ENCODE measurements around the gene PHF21A. TPM values are rescaled to one million over a fixed set of nuclear protein-coding genes. Genes with fewer than 3 reads are reported as not detected.

Gene PHF21A
- total and polyA plus RNA-seq, 4 donors = 3.6 to 8.5 (median 6.2) TPM

GRCh38 chr11:46012185-46012584, 109.1 kb downstream of the PHF21A start:
- no peaks in the 10 kb centered on the region for H3K36me3 ChIP-seq (ENCODE audit: control insufficient read depth in 4 of 4, insufficient read depth in 3 of 4, low read depth in 1 of 4, low read length in 3 of 4)
- H3K9ac ChIP-seq (ENCODE audit: low read depth in 1 of 2, low read length in 2 of 2) = no peak overlapping the region
- no peaks in the 10 kb centered on the region for H3K4me1 ChIP-seq (ENCODE audit: control insufficient read depth in 4 of 4, insufficient read depth in 4 of 4, low read length in 3 of 4)
- no peaks in the 10 kb centered on the region for H3K9me3 ChIP-seq (ENCODE audit: control insufficient read depth in 4 of 4, low read length in 3 of 4)
- TF ChIP-seq MAX (IDR thresholded peaks at IDR 0.05) (no peak), RXRA (IDR thresholded peaks at IDR 0.05) (no peak), SP1 (IDR thresholded peaks at IDR 0.05) (no peak), GABPA (IDR thresholded peaks at IDR 0.05 in 1 of 2, conservative IDR thresholded peaks at IDR 0.05 in 1 of 2) (no peak), HNF4G (IDR thresholded peaks at IDR 0.05) (no peak), FOXA2 (IDR thresholded peaks at IDR 0.05) (no peak)
- TF ChIP-seq, protein P1, sequence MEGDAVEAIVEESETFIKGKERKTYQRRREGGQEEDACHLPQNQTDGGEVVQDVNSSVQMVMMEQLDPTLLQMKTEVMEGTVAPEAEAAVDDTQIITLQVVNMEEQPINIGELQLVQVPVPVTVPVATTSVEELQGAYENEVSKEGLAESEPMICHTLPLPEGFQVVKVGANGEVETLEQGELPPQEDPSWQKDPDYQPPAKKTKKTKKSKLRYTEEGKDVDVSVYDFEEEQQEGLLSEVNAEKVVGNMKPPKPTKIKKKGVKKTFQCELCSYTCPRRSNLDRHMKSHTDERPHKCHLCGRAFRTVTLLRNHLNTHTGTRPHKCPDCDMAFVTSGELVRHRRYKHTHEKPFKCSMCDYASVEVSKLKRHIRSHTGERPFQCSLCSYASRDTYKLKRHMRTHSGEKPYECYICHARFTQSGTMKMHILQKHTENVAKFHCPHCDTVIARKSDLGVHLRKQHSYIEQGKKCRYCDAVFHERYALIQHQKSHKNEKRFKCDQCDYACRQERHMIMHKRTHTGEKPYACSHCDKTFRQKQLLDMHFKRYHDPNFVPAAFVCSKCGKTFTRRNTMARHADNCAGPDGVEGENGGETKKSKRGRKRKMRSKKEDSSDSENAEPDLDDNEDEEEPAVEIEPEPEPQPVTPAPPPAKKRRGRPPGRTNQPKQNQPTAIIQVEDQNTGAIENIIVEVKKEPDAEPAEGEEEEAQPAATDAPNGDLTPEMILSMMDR (IDR thresholded peaks at IDR 0.05; ENCODE audit: low read depth, low read length, missing input control) = no peak
- DNase-seq (ENCODE audit: low spot score) = no peak
- H3K27me3 ChIP-seq (ENCODE audit: control insufficient read depth in 4 of 4, insufficient read depth in 4 of 4, low read length in 3 of 4) = no peaks in the 10 kb centered on the region
- H3K27ac ChIP-seq (ENCODE audit: low read depth in 1 of 2, low read length in 2 of 2) = no peak overlapping the region
- WGBS = 72% methylated on average over 2 of the region's 2 CpGs
- H3K4me3 ChIP-seq (ENCODE audit: low read depth in 1 of 3, low read length in 3 of 3) = no peak overlapping the region

DNA sequence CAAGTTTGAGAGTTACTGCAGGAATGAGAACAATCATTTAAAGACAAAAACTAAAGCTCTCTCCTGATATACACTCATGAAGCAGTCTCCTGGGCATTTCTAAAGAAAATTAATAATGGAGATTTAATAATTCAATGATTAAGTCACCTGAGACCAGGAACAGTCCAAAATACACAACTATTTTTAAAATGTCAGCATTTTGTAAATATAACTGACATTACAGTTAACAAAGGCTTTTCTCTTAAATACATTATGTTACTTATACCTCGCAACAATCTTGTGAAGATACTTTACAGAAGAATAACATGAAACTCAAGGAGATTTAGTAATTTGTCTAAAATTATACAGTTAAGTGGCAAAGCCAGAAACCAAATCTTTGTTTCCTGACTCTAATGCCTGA, 111.2 kb downstream of the PHF21A start:
- Histone ChIP-seq H3K36me3 (ENCODE audit: control insufficient read depth in 4 of 4, insufficient read depth in 3 of 4, low read depth in 1 of 4, low read length in 3 of 4) (no peaks in the 10 kb centered on the region), H3K9ac (ENCODE audit: low read depth in 1 of 2, low read length in 2 of 2) (no peak overlapping the region), H3K27ac (ENCODE audit: low read depth in 1 of 2, low read length in 2 of 2) (no peak overlapping the region), H3K4me3 (ENCODE audit: low read depth in 1 of 3, low read length in 3 of 3) (no peak overlapping the region), H3K27me3 (ENCODE audit: control insufficient read depth in 4 of 4, insufficient read depth in 4 of 4, low read length in 3 of 4) (no peaks in the 10 kb centered on the region), H3K9me3 (ENCODE audit: control insufficient read depth in 4 of 4, low read length in 3 of 4) (no peaks in the 10 kb centered on the region), H3K4me1 (ENCODE audit: control insufficient read depth in 4 of 4, insufficient read depth in 4 of 4, low read length in 3 of 4) (no peaks in the 10 kb centered on the region)
- no peak for DNase-seq (ENCODE audit: low spot score)
- WGBS = 92% methylated on average over 1 of the region's 1 CpG
- TF ChIP-seq TAF1 (conservative IDR thresholded peaks at IDR 0.05) (no peak), SP1 (IDR thresholded peaks at IDR 0.05) (no peak), EGR1 (IDR thresholded peaks at IDR 0.05; ENCODE audit: low read depth in 2 of 2) (no peak), MAX (IDR thresholded peaks at IDR 0.05) (no peak)

DNA sequence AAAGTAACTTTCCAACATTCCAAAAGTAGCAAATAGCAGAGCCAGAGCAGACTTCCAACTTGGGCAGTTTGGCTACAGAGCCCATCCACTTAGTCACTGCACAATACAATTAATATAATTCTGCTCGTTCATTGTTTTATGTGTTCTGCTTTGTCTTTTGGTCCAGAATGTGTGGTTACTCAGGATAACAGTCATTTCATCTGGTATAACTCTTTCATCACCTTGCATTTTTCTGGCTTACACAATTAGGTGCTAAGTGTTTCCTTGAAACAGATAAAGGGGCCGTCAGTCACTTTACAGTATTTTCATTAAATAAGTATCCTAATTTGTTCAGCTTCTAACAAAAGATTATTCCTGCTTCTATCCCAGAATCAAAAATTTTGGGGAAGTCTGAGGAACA, 111.6 kb downstream of the PHF21A start:
- H3K9ac ChIP-seq (ENCODE audit: low read depth in 1 of 2, low read length in 2 of 2) = no peak overlapping the region
- H3K36me3 ChIP-seq (ENCODE audit: control insufficient read depth in 4 of 4, insufficient read depth in 3 of 4, low read depth in 1 of 4, low read length in 3 of 4) = no peaks in the 10 kb centered on the region
- H3K27ac ChIP-seq (ENCODE audit: low read depth in 1 of 2, low read length in 2 of 2) = no peak overlapping the region
- 80% methylated on average over 2 of the region's 2 CpGs for WGBS
- DNase-seq (ENCODE audit: low spot score) = no peak
- no peak for TF ChIP-seq ATF3 (IDR thresholded peaks at IDR 0.05)
- TF ChIP-seq FOXA1 (IDR thresholded peaks at IDR 0.05) = no peak
- no peak for TF ChIP-seq HNF4A (conservative IDR thresholded peaks at IDR 0.05)
- TF ChIP-seq, protein P2, sequence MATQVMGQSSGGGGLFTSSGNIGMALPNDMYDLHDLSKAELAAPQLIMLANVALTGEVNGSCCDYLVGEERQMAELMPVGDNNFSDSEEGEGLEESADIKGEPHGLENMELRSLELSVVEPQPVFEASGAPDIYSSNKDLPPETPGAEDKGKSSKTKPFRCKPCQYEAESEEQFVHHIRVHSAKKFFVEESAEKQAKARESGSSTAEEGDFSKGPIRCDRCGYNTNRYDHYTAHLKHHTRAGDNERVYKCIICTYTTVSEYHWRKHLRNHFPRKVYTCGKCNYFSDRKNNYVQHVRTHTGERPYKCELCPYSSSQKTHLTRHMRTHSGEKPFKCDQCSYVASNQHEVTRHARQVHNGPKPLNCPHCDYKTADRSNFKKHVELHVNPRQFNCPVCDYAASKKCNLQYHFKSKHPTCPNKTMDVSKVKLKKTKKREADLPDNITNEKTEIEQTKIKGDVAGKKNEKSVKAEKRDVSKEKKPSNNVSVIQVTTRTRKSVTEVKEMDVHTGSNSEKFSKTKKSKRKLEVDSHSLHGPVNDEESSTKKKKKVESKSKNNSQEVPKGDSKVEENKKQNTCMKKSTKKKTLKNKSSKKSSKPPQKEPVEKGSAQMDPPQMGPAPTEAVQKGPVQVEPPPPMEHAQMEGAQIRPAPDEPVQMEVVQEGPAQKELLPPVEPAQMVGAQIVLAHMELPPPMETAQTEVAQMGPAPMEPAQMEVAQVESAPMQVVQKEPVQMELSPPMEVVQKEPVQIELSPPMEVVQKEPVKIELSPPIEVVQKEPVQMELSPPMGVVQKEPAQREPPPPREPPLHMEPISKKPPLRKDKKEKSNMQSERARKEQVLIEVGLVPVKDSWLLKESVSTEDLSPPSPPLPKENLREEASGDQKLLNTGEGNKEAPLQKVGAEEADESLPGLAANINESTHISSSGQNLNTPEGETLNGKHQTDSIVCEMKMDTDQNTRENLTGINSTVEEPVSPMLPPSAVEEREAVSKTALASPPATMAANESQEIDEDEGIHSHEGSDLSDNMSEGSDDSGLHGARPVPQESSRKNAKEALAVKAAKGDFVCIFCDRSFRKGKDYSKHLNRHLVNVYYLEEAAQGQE (IDR thresholded peaks at IDR 0.05) = no peak
- TF ChIP-seq TAF1 (conservative IDR thresholded peaks at IDR 0.05) = no peak
- TF ChIP-seq EGR1 (IDR thresholded peaks at IDR 0.05; ENCODE audit: low read depth in 2 of 2) = no peak
- no peak for TF ChIP-seq MAX (IDR thresholded peaks at IDR 0.05)
- no peak for TF ChIP-seq JUND (IDR thresholded peaks at IDR 0.05)
- no peak for TF ChIP-seq RAD21 (IDR thresholded peaks at IDR 0.05)
- TF ChIP-seq, protein P3, sequence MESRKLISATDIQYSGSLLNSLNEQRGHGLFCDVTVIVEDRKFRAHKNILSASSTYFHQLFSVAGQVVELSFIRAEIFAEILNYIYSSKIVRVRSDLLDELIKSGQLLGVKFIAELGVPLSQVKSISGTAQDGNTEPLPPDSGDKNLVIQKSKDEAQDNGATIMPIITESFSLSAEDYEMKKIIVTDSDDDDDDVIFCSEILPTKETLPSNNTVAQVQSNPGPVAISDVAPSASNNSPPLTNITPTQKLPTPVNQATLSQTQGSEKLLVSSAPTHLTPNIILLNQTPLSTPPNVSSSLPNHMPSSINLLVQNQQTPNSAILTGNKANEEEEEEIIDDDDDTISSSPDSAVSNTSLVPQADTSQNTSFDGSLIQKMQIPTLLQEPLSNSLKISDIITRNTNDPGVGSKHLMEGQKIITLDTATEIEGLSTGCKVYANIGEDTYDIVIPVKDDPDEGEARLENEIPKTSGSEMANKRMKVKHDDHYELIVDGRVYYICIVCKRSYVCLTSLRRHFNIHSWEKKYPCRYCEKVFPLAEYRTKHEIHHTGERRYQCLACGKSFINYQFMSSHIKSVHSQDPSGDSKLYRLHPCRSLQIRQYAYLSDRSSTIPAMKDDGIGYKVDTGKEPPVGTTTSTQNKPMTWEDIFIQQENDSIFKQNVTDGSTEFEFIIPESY (IDR thresholded peaks at IDR 0.05) = no peak
- TF ChIP-seq, protein P1 (IDR thresholded peaks at IDR 0.05; ENCODE audit: low read depth, low read length, missing input control) = no peak
- TF ChIP-seq SP1 (IDR thresholded peaks at IDR 0.05) = no peak
- H3K9me3 ChIP-seq (ENCODE audit: control insufficient read depth in 4 of 4, low read length in 3 of 4) = no peaks in the 10 kb centered on the region
- H3K27me3 ChIP-seq (ENCODE audit: control insufficient read depth in 4 of 4, insufficient read depth in 4 of 4, low read length in 3 of 4) = no peaks in the 10 kb centered on the region
- H3K4me3 ChIP-seq (ENCODE audit: low read depth in 1 of 3, low read length in 3 of 3) = no peak overlapping the region
- no peaks in the 10 kb centered on the region for H3K4me1 ChIP-seq (ENCODE audit: control insufficient read depth in 4 of 4, insufficient read depth in 4 of 4, low read length in 3 of 4)
